HL-60 (cell line): ENCODE measurements around the gene MAP4.

ENCODE experiments used
- DNase-seq, 2 experiments: peaks; one replicate each; pipeline ENCODE4 v3.0.0-alpha.2; 2010 to 2020; ENCODE audit warnings: low read depth in 1 of 2, low spot score in 1 of 2
- H3K27ac ChIP-seq: fragments of 250-450 bp; sonication (Bioruptor Pico); replicated peaks from 2 replicates; pipeline ENCODE4 v1.5.1; 2020; ENCODE audit warnings: mild to moderate bottlenecking, moderate library complexity
- H3K27me3 ChIP-seq: fragments of 250-450 bp; sonication (Bioruptor Pico); 2 replicates; pipeline ENCODE4 v1.5.1; 2021; ENCODE audit warnings: mild to moderate bottlenecking, moderate library complexity; ENCODE audit not compliant: insufficient read depth, poor library complexity, severe bottlenecking
- H3K4me3 ChIP-seq: replicated peaks from 2 replicates; pipeline ENCODE4 v1.5.1; 2011; ENCODE audit warnings: mild to moderate bottlenecking, control low read depth, low read length; ENCODE audit not compliant: insufficient read depth
- CTCF ChIP-seq: IDR thresholded peaks from one replicate; pipeline ENCODE4 v1.5.1; 2011; ENCODE audit warnings: low read length, control low read depth, inconsistent platforms; ENCODE audit not compliant: insufficient read depth
- GABPA ChIP-seq: IDR thresholded peaks from 2 replicates; pipeline ENCODE4 v1.6.1; 2012; ENCODE audit warnings: low read depth
- POLR2AphosphoS5 ChIP-seq: IDR thresholded peaks from 2 replicates; pipeline ENCODE4 v1.6.1; 2012; ENCODE audit warnings: low read depth
- REST ChIP-seq: IDR thresholded peaks from 2 replicates; pipeline ENCODE4 v1.6.1; 2012; ENCODE audit warnings: low read depth; ENCODE audit not compliant: insufficient replicate concordance
- SPI1 ChIP-seq: IDR thresholded peaks from 2 replicates; pipeline ENCODE4 v1.6.1; 2012; ENCODE audit warnings: low read depth, mild to moderate bottlenecking, borderline replicate concordance

MAP4 gene

DNA sequence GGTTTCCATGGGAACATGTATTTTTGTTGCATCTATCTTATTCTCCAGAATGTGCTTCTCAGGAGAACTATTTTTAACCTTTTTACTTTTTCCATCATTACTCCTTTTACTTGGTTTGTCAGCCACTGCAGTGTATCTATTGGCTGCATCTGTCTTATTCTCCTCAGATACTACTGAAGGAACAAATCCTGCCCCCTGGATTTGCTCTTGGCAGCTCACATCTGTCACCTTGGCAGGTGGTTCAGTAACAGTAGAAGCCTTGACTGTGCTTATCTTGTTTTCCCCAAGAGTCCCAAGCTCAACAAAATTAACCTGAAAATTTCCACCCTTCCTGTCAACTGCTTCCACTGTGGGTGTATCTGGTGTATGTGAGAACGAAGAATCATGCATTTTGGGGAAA, 106.0 kb downstream of the MAP4 start:
- H3K4me3 ChIP-seq, result no peak overlapping the region
- no peak for DNase-seq
- TF ChIP-seq REST, result no peak
- TF ChIP-seq GABPA, result no peak
- no peak for TF ChIP-seq POLR2AphosphoS5
- TF ChIP-seq CTCF, result no peak
- no peak for TF ChIP-seq SPI1
- H3K27ac ChIP-seq, result no peak overlapping the region
- H3K27me3 ChIP-seq, result no peaks in the 10 kb centered on the region

GRCh38 chr3:47909607-47910006, 106.6 kb downstream of the MAP4 start:
- no peak for TF ChIP-seq GABPA
- TF ChIP-seq REST, result no peak
- no peak for TF ChIP-seq POLR2AphosphoS5
- TF ChIP-seq SPI1, result no peak
- no peak for TF ChIP-seq CTCF
- Histone ChIP-seq H3K27me3 (no peaks in the 10 kb centered on the region), H3K27ac (no peak overlapping the region), H3K4me3 (no peak overlapping the region)
- no peak for DNase-seq

DNA sequence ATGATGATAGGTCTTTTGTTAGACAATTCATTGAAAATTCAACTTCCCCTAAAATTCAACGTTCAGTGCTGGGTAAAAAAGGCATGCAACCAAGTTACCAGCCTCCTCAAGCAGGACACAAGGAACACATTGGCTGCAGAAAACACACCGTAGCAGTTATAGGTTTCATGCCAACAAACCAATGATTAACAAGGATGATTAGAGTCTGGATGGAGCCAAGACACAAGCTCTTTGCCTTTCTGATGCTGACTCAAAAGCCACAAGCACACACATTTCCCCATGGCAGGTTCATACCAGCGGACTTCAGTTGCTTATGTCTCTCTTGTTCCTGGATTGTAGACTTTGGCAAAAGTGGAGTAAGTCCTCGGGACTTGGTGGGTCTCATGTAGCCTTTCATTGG, 107.5 kb downstream of the MAP4 start:
- no peak for DNase-seq
- Histone ChIP-seq H3K27me3 (no peaks in the 10 kb centered on the region), H3K27ac (no peak overlapping the region), H3K4me3 (no peak overlapping the region)
- TF ChIP-seq CTCF (no peak), POLR2AphosphoS5 (no peak), SPI1 (no peak), GABPA (no peak), REST (no peak)
